ENCODE results near the gene CRTC1.

Gene CRTC1

GRCh38 chr19:18683109-18683957 is at the start of gene CRTC1:
Gene CRTC1 (plus strand): TSS chr19:18683680. CDS start chr19:18683703, 23 bp downstream.
- peak; percentile 88 for DNase-seq (ENCODE audit: low read depth)

GRCh38 chr19:18634612-18635297 is 48.7 kb upstream of the CRTC1 start:
- DNase-seq (ENCODE audit: low read depth): no peak

- no peak for DNase-seq (ENCODE audit: low read depth)
Measured at GRCh38 chr19:18635831-18636182, 47.7 kb upstream of the CRTC1 start.

- DNase-seq (ENCODE audit: low read depth): peak; percentile 98
Measured at GRCh38 chr19:18636183-18636968, 47.1 kb upstream of the CRTC1 start.

- DNase-seq (ENCODE audit: low read depth): no peak
Measured at GRCh38 chr19:18636969-18637629, 46.4 kb upstream of the CRTC1 start, which contains the start of gene KLHL26. Gene KLHL26 (plus strand): TSS chr19:18637028. CDS start chr19:18637055, 27 bp downstream.

- DNase-seq (ENCODE audit: low read depth): no peak
Measured at GRCh38 chr19:18637673-18638630, 45.5 kb upstream of the CRTC1 start.

GRCh38 chr19:18639706-18640243 is 43.7 kb upstream of the CRTC1 start:
- no peak for DNase-seq (ENCODE audit: low read depth)

GRCh38 chr19:18644196-18645034 is 39.1 kb upstream of the CRTC1 start:
- no peak for DNase-seq (ENCODE audit: low read depth)

GRCh38 chr19:18645035-18645511 is 38.4 kb upstream of the CRTC1 start:
- no peak for DNase-seq (ENCODE audit: low read depth)

GRCh38 chr19:18646535-18647370 is 36.7 kb upstream of the CRTC1 start:
- no peak for DNase-seq (ENCODE audit: low read depth)

- no peak for DNase-seq (ENCODE audit: low read depth)
Measured at GRCh38 chr19:18647371-18647767, 36.1 kb upstream of the CRTC1 start.

GRCh38 chr19:18647807-18648206 is 35.7 kb upstream of the CRTC1 start:
- no peak for DNase-seq (ENCODE audit: low read depth)

GRCh38 chr19:18648973-18649315 is 34.5 kb upstream of the CRTC1 start:
- DNase-seq (ENCODE audit: low read depth): no peak

- no peak for DNase-seq (ENCODE audit: low read depth)
Measured at GRCh38 chr19:18649371-18650020, 34.0 kb upstream of the CRTC1 start.

GRCh38 chr19:18650021-18650390 is 33.5 kb upstream of the CRTC1 start:
- no peak for DNase-seq (ENCODE audit: low read depth)

- no peak for DNase-seq (ENCODE audit: low read depth)
Measured at GRCh38 chr19:18650468-18651041, 32.9 kb upstream of the CRTC1 start.

- no peak for DNase-seq (ENCODE audit: low read depth)
Measured at GRCh38 chr19:18651300-18651699, 32.2 kb upstream of the CRTC1 start.

- no peak for DNase-seq (ENCODE audit: low read depth)
Measured at GRCh38 chr19:18651733-18652132, 31.7 kb upstream of the CRTC1 start.
